HG03139 (cell line): Measurements from ENCODE around the gene ELOVL3.
"Not testable (repeated sequence)": the region's sequence is repeated elsewhere in the genome, so short reads cannot be mapped to it uniquely, and the experiment has no call there.

Experiments used
- ATAC-seq: cut with Tn5 transposase; IDR thresholded peaks from one replicate; pipeline ENCODE4 v1.9.1; 2021; ENCODE audit not compliant: unreplicated experiment

The ELOVL3 gene

GRCh38 chr10:102252508-102252907, 26.4 kb downstream of the ELOVL3 start:
- ATAC-seq = not testable (repeated sequence)

- ATAC-seq = no peak
Measured at GRCh38 chr10:102254426-102254825, 28.3 kb downstream of the ELOVL3 start.

DNA sequence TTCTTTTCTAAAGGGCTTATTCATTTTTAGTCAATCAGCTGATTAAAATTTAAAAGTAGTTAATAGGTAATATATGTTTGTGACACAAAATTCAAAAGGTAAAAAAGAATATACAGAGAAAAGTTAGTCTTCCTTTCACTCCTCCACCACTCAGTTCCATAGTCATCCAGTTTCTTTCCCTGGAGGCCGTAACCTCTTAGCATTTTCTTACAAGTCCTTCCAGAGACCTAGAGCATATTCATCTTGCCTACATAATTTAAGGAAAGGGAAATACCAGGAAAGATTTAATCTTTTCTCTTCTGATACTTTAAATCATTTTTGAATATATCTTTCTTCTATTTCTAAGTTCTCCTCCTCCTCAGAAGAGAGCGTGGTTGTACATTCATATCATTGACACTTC, 29.3 kb downstream of the ELOVL3 start:
- no peak for ATAC-seq

DNA sequence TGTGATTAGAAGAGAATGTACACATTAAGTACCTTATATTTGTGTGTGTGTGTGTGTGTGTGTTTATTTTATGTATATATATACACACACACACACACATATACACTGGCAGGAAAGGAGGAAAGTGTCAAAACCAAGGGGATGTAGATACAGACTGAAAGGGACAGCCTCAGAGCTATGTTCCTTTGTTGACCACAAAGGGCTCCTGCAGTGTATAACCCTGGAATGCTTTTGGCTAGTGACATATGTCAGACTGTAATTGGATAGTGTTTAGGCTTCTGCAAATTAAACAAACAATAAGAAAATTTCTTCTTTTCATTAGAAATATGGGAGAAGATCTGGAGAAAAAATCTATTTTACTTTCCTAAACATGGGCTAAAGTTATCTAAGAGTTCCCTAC, 35.1 kb downstream of the ELOVL3 start:
- ATAC-seq = no peak

DNA sequence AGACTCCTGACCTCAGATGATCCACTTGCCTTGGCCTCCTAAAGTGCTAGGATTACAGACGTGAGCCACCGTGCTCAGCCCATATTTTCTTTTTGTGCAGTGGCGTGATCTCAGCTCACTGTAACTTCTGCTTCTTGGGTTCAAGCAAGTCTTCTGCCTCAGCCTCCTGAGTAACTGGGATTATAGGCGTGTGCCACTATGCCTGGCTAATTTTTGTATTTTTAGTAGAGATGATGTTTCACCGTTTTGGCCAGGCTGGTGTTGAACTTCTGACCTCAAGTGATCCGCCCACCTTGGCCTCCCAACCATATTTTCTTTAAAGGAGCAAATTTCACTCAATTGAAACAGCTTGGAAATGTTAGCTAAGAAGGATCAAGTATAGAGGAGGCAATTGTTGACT, 35.7 kb downstream of the ELOVL3 start:
- no peak for ATAC-seq

GRCh38 chr10:102262744-102263370, 36.8 kb downstream of the ELOVL3 start:
- ATAC-seq = no peak

DNA sequence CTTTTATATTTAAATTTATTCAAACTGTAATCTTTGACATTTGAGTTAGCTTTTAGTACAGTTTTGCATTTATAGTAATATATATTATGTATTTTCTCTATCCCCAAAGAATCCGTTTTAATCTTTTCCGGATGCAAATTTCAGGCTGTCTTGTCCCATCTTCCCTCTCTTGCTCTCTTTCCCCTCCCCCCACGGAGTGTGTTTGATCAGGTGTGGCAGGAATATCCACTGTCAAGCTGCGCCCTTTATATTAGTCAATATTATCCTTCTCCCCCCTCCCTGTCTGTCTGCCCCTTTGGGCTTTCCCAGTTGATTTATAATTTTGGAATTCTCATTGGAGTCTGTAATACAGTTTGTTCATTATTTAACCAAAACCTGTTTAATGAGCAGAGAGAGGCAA, 38.3 kb downstream of the ELOVL3 start:
- no peak for ATAC-seq

DNA sequence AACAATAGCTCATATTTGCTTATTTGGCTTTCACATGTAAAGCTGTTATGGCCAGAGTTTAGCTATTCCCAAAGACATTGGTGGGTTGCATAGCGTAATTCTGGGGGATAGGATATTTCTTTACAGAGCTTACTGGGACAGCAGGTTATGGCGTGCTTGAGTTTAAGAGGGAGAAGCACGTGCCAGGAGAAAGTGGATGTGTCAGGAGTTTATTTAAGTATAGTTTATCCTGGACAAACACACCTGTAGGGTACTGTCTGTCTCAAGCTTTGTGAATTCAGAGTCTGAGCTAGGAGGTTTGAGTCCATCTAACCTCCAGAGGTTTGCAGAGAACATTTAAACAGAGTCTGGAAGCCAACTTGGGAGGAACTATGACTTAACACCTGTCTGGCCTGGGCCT, 40.6 kb downstream of the ELOVL3 start:
- ATAC-seq = no peak

DNA sequence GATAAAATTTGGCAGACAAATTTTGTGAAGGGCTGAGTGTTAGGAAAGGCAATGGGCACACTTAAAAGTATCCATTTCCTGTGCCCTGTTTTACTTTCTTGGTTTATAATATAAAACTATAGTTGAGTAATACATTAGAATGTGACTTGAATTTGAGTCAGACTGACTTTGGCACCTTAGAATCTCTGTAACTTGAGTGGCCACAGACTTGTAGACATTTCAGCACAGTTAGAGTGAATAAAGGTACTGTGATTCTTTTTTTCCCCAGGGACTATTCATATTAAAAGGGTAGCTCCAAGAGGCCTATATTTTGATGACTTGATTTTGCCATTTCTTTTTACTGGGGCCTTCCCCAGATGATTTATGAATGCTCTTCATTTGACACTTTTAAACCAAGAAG, 41.6 kb downstream of the ELOVL3 start:
- ATAC-seq = no peak

DNA sequence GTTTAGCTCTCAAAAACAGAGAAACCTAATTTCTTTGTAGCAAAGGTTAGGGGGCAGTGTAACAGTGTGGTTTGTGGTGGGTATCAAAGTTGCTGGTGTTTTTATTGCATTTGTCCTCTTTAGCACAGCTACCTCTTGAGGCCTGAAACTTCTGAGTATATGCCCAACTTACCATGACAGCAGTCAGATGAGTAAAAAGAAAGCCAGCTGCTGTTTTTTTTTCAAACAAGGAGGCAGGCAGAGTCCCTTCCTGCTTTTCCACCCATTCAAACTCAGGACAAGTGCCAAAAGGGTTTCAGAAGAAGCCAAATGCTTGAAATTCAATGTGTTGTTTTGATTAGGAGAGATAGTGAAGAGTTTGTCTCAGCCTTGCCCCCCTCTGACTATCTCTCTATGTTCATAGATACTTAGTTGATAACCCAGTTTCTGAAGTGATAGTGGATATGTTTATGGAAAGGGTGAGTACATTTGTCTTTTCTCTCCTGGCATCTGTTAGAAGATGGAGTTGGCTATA, 42.3 kb downstream of the ELOVL3 start:
- no peak for ATAC-seq

DNA sequence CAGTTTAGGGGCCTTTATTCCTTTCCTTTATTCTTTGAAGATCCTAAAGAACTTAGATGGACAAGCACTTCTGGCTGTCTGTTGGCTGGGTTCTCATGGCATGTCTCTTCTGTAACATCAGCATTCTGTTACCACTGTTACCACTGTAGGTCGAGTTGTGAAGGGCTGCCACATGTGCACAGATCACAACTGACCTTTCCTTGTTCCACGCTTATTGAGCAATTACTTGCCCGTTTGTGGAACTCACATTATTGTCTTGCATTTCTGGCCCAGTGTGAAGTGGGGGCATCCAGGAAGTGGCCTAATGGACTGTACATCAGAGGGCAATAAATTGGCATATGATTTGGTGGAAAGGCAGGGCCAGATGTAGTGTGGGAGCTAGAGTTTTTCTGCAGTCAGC, 42.9 kb downstream of the ELOVL3 start:
- ATAC-seq = no peak

DNA sequence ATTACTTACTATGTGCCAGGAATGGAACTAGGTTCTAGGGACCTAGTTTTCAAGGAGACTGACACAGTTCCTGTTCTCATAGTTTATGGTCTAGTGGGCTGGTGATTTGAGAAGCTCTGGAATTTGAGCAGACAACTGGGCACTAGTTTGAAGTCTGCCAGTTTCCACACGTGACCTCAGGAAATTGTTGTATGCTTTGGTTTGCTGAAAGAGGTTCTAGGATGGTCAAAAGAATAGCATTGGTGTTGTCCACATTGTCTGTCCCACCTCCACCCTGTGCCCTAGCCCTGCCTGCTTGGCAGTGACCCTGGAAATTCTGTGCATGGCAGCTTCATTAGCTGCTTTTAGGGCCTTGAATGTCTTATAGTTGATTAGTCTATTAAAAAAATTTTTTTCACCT, 48.0 kb downstream of the ELOVL3 start:
- no peak for ATAC-seq

DNA sequence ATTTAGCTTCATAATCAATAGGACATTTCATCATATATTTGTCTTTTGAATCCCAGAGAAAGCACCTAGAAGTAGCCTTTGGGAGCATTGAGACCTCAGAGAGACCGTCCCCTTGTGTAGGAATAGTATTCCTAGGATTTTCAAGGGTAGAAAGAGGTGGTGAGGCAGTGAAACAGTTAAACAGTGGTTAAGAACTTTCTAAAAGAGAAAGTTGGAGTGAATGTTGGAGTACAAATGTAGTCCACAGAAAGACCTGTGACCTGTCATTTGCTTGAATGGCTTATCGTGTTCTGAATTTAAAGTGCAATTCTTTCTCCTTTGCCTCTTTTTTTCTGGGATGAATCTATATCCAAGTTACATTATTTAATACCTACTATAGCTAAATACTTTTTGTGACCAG, 49.2 kb downstream of the ELOVL3 start:
- ATAC-seq = no peak

GRCh38 chr10:102279104-102279503, 53.0 kb downstream of the ELOVL3 start:
- ATAC-seq = no peak
